Thyroid gland (tissue), 4 donors: ENCODE data around the gene SNED1. TPM values are rescaled to one million over a fixed set of nuclear protein-coding genes. Genes with fewer than 3 reads are reported as not detected.

Experiments
- DNase-seq, 2 donors: peaks; one replicate each; pipeline ENCODE4 v3.0.0-alpha.2; 2019
- H3K27ac ChIP-seq, 3 donors: fragments of 200-600 bp; sonication (generic); 1 replicate in 2 of 3; 2 replicates in 1 of 3; pipeline ENCODE4 v1.5.1; 2016 to 2019; ENCODE audit warnings: mild to moderate bottlenecking in 1 of 3, moderate library complexity in 1 of 3
- H3K27me3 ChIP-seq: fragments of 200-600 bp; sonication (generic); one replicate; pipeline ENCODE4 v1.5.1; 2019
- H3K36me3 ChIP-seq, 2 donors: fragments of 200-600 bp; sonication (generic); one replicate each; pipeline ENCODE4 v1.5.1; 2016 to 2019
- H3K4me1 ChIP-seq, 2 donors: fragments of 200-600 bp; sonication (generic); one replicate each; pipeline ENCODE4 v1.5.1; 2017 to 2019
- H3K4me3 ChIP-seq, 3 donors: fragments of 200-600 bp; sonication (generic); replicated peaks in 1 of 3; 1 replicate in 2 of 3; 2 replicates in 1 of 3; pipeline ENCODE4 v1.5.1; 2016; ENCODE audit warnings: mild to moderate bottlenecking in 1 of 3
- H3K9me3 ChIP-seq: fragments of 200-600 bp; sonication (generic); one replicate; pipeline ENCODE4 v1.5.1; 2017
- CTCF ChIP-seq, 6 experiments: fragments of 200-600 bp in 3 of 6; fragments of 450-650 bp in 3 of 6; sonication (generic) in 3 of 6; IDR thresholded peaks; one replicate each; pipeline ENCODE4 v1.5.1; 2016 to 2019; ENCODE audit warnings: antibody characterized with exemption in 6 of 6, mild to moderate bottlenecking in 2 of 6, inconsistent platforms in 1 of 6, moderate library complexity in 1 of 6
- POLR2A ChIP-seq, 2 donors: fragments of 450-650 bp; IDR thresholded peaks; one replicate each; pipeline ENCODE4 v1.6.1; 2017; ENCODE audit warnings: antibody characterized with exemption in 2 of 2, mild to moderate bottlenecking in 2 of 2, moderate library complexity in 1 of 2
- WGBS, 2 donors: methylation state at CpG; one replicate each; pipeline ENCODE4 v1.1.5; 2017; 5-methylcytosine and 5-hydroxymethylcytosine counted together
- intact Hi-C: fragments of 100-400 bp; cut with DNase I; formaldehyde crosslinking; loops from one replicate; pipeline ENCODE4 v1.15.1; 2023
- total RNA-seq, 4 donors: library from RNA; depleted of rRNA; stranded (reverse); fragments of >200 nt; gene quantifications; one replicate each; pipeline ENCODE4 v1.2.3, GENCODE V29; 2016

The SNED1 gene
- total RNA-seq, 4 donors from 2014 or later = 47.7 to 122 (median 68.7) TPM

GRCh38 chr2:241094924-241095420 is 96.6 kb downstream of the SNED1 start:
- intact Hi-C loops = no loop called here
- Histone ChIP-seq H3K4me1 (peaks cover 41 to 65% of the 10 kb centered on the region in 2 donors), H3K27me3 (no peaks in the 10 kb centered on the region), H3K9me3 (no peaks in the 10 kb centered on the region), H3K36me3 (peaks cover 11 to 20% of the 10 kb centered on the region in 2 donors), H3K4me3 (no peak overlapping the region), H3K27ac (peak overlapping the region; percentile 90 to 94 (median 92))
- 80 to 83% methylated on average over 6 of the region's 6 CpGs for WGBS, 2 donors
- no peak for TF ChIP-seq CTCF (IDR thresholded peaks at IDR 0.05)
- no peak for TF ChIP-seq POLR2A (IDR thresholded peaks at IDR 0.05)
- DNase-seq = no peak

GRCh38 chr2:241095594-241096290 is 97.3 kb downstream of the SNED1 start:
- Histone ChIP-seq H3K36me3 (peaks cover 10 to 20% of the 10 kb centered on the region in 2 donors), H3K27me3 (no peaks in the 10 kb centered on the region), H3K9me3 (no peaks in the 10 kb centered on the region), H3K27ac (peak overlapping the region in 2 of 3 donors; percentile 92 to 94), H3K4me1 (peaks cover 46 to 73% of the 10 kb centered on the region in 2 donors), H3K4me3 (no peak overlapping the region)
- WGBS, 2 donors = 88 to 90% methylated on average over 14 of the region's 14 CpGs
- intact Hi-C loops = no loop called here
- no peak for DNase-seq
- TF ChIP-seq POLR2A (IDR thresholded peaks at IDR 0.05) (no peak), CTCF (IDR thresholded peaks at IDR 0.05) (no peak)

GRCh38 chr2:241096979-241097378 is 98.6 kb downstream of the SNED1 start:
- no peak for DNase-seq
- peaks cover 40 to 62% of the 10 kb centered on the region in 2 donors for H3K4me1 ChIP-seq
- H3K36me3 ChIP-seq = peaks cover 10 to 20% of the 10 kb centered on the region in 2 donors
- H3K4me3 ChIP-seq = no peak overlapping the region
- no peaks in the 10 kb centered on the region for H3K27me3 ChIP-seq
- H3K27ac ChIP-seq = peak overlapping the region in 1 of 3 donors; percentile 29
- no peaks in the 10 kb centered on the region for H3K9me3 ChIP-seq
- TF ChIP-seq POLR2A (IDR thresholded peaks at IDR 0.05) = no peak
- 82 to 84% methylated on average over 8 of the region's 8 CpGs for WGBS, 2 donors
- intact Hi-C loops = no loop called here

GRCh38 chr2:241099246-241099645 is 100.8 kb downstream of the SNED1 start:
- no peaks in the 10 kb centered on the region for H3K27me3 ChIP-seq

GRCh38 chr2:241102239-241102803 is 103.9 kb downstream of the SNED1 start, which contains the start of gene MTERF4:
Gene MTERF4 (minus strand): TSS chr2:241102287. CDS start chr2:241102273, 14 bp downstream.
- TF ChIP-seq POLR2A (IDR thresholded peaks at IDR 0.05) = peak in 1 of 2 donors; percentile 93
- no peak for TF ChIP-seq CTCF (IDR thresholded peaks at IDR 0.05)
- Histone ChIP-seq H3K9me3 (no peaks in the 10 kb centered on the region), H3K36me3 (peaks cover 0 to under 1% of the 10 kb centered on the region in 2 donors), H3K27ac (peak within 1 kb of the TSS; percentile 86 to 93 (median 90)), H3K4me3 (peak within 1 kb of the TSS; percentile 63 to 97 (median 76)), H3K4me1 (peaks cover 23 to 33% of the 10 kb centered on the region in 2 donors), H3K27me3 (no peaks in the 10 kb centered on the region)
- intact Hi-C loops = no loop called here
- 0% methylated on average over 12 to 21 of the region's 56 CpGs for whole genome bisulfite sequencing, 2 donors
- DNase-seq = peak; percentile 92 to 95

More at GRCh38 chr2:241099246-241099645, 100.8 kb downstream of the SNED1 start:
- Histone ChIP-seq H3K4me3 (no peak overlapping the region), H3K27ac (peak overlapping the region in 1 of 3 donors; percentile 40), H3K9me3 (no peaks in the 10 kb centered on the region), H3K4me1 (peaks cover 29 to 52% of the 10 kb centered on the region in 2 donors), H3K36me3 (peaks cover 10 to 20% of the 10 kb centered on the region in 2 donors)
- intact Hi-C loops = no loop called here
- no peak for DNase-seq
- WGBS, 2 donors = 92 to 95% methylated on average over 5 of the region's 5 CpGs
- TF ChIP-seq CTCF (IDR thresholded peaks at IDR 0.05) (no peak), POLR2A (IDR thresholded peaks at IDR 0.05) (no peak)
